ENCODE results near the gene CASK. TPM values are rescaled to one million over a fixed set of nuclear protein-coding genes. Genes with fewer than 3 reads are reported as not detected.

Gene CASK
- total RNA-seq, 1 experiment from 2014 or later, result 33.5 TPM

DNA sequence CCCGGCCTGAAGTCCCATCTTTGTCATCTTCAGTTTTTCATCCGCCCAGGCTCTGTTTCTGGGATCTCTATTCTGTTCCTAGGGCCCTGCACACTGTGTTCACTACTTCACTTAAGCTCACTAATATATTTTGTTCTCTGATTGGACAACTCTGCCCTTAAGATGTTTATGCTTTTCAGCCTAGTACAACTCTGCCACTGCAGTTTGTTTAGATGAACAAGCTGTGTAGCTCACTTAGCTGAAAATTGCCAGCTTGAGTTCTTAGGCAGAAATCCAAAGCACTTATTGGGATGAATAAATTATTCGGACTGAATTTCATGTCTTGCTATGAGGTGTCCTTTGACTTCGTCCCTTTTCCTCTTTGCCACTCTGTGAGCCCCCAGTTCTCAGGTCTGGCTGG, 415.4 kb downstream of the CASK start:
- POLR2A ChIA-PET, result no interaction called here
- no peak overlapping the region for H3K4me3 ChIP-seq (ENCODE audit: low read depth in 2 of 2, low read length in 2 of 2)
- H3K27ac ChIP-seq (ENCODE audit: low read length), result no peak overlapping the region
- DNase-seq (ENCODE audit: low read depth, low spot score) (no peak), ATAC-seq (no peak)
- no peaks in the 10 kb centered on the region for H3K4me1 ChIP-seq (ENCODE audit: control insufficient read depth, insufficient read depth, low read length)
- intact Hi-C loops (cut with micrococcal nuclease; ENCODE audit: unreplicated experiment), result no loop called here
- H3K9me3 ChIP-seq (ENCODE audit: control insufficient read depth, insufficient read depth, low read depth, low read length), result no peaks in the 10 kb centered on the region
- no peak for TF ChIP-seq TCF7L2 (IDR thresholded peaks at IDR 0.05; ENCODE audit: low read depth, low read length)
- no peak for TF ChIP-seq CTCF (IDR thresholded peaks at IDR 0.05)
- no peak for TF ChIP-seq POLR2AphosphoS5 (IDR thresholded peaks at IDR 0.05; ENCODE audit: low read depth, low read length)
- TF ChIP-seq SIN3A (IDR thresholded peaks at IDR 0.05; ENCODE audit: borderline replicate concordance, insufficient read depth, low read depth, low read length), result no peak
- no peak for TF ChIP-seq REST (IDR thresholded peaks at IDR 0.05; ENCODE audit: insufficient read depth in 1 of 2, low read depth in 2 of 2, low read length in 1 of 2)
- no peaks in the 10 kb centered on the region for H3K36me3 ChIP-seq (ENCODE audit: control insufficient read depth, insufficient read depth, low read length)
- H3K27me3 ChIP-seq (ENCODE audit: control insufficient read depth, insufficient read depth, low read length), result no peaks in the 10 kb centered on the region
- in situ Hi-C loops (cut with HindIII; ENCODE audit: low pct_unique_long_range_greater_than_20kb, low sequenced_read_pairs), result no loop called here
- no TSS peak for BruUV-seq (replicated peaks)
- CTCF ChIA-PET, result no interaction called here

- CTCF ChIA-PET, result no interaction called here
Observed at GRCh38 chrX:41502004-41502403, 421.4 kb downstream of the CASK start.

More at GRCh38 chrX:41502004-41502403, 421.4 kb downstream of the CASK start:
- H3K36me3 ChIP-seq (ENCODE audit: control insufficient read depth, insufficient read depth, low read length), result no peaks in the 10 kb centered on the region
- POLR2A ChIA-PET, result interaction anchor here (0.7 kb wide), 1 partner anchor 165 kb away, joined by 11 read pairs; no protein-coding TSS in a partner anchor
- no peaks in the 10 kb centered on the region for H3K4me1 ChIP-seq (ENCODE audit: control insufficient read depth, insufficient read depth, low read length)
- ATAC-seq (no peak), DNase-seq (ENCODE audit: low read depth, low spot score) (no peak)
- no peak overlapping the region for H3K4me3 ChIP-seq (ENCODE audit: low read depth in 2 of 2, low read length in 2 of 2)
- no peak overlapping the region for H3K27ac ChIP-seq (ENCODE audit: low read length)
- TF ChIP-seq REST (IDR thresholded peaks at IDR 0.05; ENCODE audit: insufficient read depth in 1 of 2, low read depth in 2 of 2, low read length in 1 of 2) (no peak), POLR2AphosphoS5 (IDR thresholded peaks at IDR 0.05; ENCODE audit: low read depth, low read length) (no peak), TCF7L2 (IDR thresholded peaks at IDR 0.05; ENCODE audit: low read depth, low read length) (no peak), CTCF (IDR thresholded peaks at IDR 0.05) (no peak), SIN3A (IDR thresholded peaks at IDR 0.05; ENCODE audit: borderline replicate concordance, insufficient read depth, low read depth, low read length) (no peak)
- intact Hi-C loops (cut with micrococcal nuclease; ENCODE audit: unreplicated experiment), result no loop called here
- no TSS peak for BruUV-seq (replicated peaks)
- in situ Hi-C loops (cut with HindIII; ENCODE audit: low pct_unique_long_range_greater_than_20kb, low sequenced_read_pairs), result no loop called here
- H3K27me3 ChIP-seq (ENCODE audit: control insufficient read depth, insufficient read depth, low read length), result no peaks in the 10 kb centered on the region
- no peaks in the 10 kb centered on the region for H3K9me3 ChIP-seq (ENCODE audit: control insufficient read depth, insufficient read depth, low read depth, low read length)

Measured in Panc1 (cell line).